Hepatic stellate cell (primary cell): Measurements from ENCODE around the gene LDB3.
A peak's percentile ranks its signal among the peaks of the same experiment; 100 is the strongest.

ENCODE experiments used
- DNase-seq: peaks from one replicate; pipeline ENCODE4 v3.0.0; 2011; ENCODE audit warnings: low spot score

Gene LDB3

DNA sequence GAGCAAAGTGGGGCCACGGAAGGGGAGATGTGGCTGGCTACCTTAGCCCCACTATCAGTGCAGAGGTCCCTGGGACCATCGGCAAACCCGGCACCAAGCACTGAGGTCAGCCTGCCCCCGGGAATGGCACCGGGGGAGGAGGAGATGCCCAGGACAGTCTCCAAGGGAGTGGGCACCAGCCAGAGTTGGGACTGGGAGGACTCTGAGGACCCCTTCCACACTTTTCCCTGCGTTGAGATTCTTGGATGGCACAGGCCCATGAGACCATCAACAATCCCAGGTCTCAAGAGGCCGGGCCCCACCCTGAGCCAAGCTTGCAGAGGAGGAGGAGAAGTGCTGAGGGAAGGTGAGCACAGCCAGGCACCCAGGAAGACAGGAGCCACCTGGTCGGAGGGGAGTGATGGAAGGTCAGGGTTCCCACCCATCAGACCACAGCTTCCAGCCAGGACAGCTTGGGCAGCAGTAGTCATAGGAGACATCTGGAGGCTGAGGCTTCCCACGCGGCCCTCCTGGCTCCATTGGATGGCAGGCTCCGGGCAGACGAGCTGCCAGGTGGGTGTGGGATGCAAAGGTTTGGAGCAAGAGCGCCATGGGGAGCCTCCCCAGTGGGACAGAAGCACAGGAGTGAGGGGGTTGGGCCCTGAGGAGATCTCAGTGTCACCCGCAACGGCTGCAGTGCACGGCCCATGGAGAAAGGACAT, 16.5 kb upstream of the LDB3 start:
- no peak for DNase-seq

DNA sequence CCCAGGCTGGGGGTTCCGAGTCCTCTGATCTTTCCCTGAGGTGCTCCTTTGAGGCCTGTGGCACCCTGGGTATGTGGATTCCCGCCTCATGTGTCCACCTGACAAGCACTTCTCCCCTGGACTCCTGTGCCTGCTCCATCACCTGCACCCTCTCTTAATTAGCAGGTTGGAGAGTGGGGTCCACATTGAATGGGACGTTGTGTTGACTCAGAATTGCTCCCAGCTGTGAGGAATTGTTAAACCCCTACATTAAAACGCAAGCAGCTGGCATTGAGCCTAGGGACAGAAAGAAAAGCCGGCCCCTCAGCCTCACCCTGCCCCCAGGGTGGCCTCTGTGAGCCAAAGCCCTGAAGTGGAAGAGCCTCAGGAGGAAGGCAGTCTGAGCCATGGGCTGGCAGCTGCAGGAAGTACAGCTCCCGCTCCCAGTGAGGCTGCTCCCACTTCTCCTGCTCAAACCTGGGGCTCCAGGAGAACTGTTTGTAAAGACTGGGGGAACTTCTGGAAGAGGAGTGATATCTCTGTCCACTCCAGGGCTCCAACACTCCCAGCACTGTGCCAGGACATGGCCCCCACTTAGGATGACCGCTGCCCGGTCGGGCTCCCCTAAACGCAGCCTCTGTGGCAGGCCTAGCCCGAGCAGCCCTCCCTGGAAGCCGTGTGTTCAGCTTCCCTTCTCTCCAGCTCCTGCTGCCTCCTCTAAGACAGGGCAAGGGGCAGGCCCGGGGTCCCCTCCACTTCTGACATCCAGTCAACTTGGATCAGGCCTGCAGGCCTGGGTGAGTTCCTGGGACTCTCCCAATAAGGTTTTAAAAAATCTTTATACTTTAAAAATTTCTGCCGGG, 15.7 kb upstream of the LDB3 start:
- DNase-seq: no peak

DNA sequence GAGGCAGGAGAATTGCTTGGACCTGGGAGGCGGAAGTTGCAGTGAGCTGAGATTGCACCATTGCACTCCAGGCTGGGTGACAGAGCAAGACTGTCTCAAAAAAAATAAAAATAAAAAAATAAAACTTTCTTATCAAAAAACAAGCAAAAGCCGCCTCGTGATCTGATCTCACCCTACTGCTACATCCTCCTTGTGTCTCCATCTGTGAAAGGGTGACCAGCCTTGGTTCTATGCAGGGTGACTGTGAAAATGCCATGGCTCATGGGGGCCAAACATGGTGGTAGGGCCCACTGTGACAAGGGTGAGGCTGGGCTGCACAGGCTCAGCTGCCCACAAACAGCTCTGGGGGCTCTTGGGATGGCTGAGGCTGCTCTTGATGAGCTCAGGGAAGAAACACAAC, 14.9 kb upstream of the LDB3 start:
- DNase-seq: no peak

DNA sequence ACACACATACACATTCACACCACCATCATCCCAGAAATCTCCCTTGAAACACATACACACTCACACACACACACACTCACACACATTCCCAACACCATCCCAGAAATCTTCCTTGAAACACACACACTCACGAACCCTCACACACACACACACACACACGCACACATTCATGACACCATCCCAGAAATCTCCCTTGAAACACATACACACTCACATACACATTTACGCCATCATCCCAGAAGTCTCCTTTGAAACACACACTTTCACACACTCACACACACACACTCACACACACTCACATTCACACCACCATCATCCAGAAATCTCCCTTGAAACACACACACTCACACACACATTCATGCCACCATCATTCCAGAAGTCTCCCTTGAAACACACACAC, 14.3 kb upstream of the LDB3 start:
- no peak for DNase-seq

DNA sequence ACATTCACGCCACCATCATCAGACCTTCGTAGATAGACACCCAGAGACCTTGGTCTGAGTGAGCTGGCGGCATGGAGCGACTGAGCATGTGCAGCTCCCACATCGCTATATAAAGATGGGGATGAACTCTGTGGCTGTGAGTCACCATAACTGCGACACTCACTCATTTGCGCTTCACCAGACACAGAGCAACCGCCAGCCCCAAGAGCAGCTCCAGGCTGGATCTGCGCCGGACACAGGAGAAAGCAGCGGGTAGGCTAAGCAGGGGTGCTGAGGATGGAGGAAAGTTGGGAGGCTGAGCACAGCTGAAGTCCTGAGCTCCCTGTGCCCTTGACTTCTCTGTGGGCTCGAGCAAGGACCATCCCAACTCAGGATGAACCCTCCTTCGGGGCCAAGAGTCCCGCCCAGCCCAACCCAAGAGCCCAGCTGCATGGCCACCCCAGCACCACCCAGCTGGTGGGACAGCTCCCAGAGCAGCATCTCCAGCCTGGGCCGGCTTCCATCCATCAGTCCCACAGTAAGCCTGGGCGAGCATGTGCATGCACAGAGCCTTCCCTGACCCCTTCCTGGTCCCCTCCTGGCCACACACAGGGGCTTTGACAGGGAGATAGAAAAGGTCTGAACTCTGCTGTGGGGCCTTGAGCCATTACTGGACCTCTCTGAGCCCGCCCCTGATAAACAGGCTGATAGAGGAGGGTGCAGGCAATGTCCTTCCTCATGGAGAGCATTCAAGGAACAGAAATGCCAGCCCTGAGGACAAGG, 13.7 kb upstream of the LDB3 start, which contains the start of gene OPN4:
OPN4 (plus strand) TSS at position 137 of the 762 bp plus-strand sequence; CDS start at position 374, 237 bp downstream.
- peak; percentile 17 for DNase-seq

DNA sequence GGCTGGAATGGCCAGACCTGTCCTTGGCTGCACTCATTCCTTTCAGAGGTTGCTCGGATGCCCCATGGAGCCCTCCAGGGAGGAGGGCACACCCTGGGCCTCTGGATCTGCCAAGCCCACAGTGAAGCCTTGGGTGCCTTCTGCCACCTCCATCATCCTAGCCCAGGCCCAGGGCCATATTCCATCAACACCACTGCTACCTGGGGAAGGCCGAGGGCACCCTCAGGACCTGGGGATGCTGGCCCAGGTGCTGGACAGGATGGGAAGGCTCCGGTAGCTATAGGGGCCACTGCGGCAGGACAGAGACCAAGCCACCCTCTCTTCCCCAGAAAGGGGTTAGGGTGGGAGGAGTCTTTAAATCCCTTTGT, 13.2 kb upstream of the LDB3 start:
- DNase-seq: no peak

DNA sequence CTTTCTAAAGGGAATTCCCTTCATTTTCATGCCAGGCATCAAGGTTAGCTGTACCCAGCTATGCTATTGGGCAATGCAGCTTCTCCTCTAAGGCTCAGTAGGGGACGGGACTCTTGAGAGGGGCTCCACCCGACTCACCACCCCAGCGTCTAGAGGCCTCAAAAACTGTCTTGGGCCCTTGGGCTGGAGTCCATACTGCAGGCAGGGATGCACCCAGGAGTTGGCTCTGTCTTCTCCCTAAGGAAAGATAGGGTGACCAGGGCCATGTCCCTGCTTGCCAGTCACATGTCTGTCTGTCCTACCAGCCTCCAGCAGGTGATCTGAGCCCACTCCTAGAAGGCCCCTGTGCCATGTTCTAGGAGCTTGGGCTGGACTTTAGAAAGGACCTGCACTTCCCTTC, 12.7 kb upstream of the LDB3 start:
- DNase-seq: no peak

DNA sequence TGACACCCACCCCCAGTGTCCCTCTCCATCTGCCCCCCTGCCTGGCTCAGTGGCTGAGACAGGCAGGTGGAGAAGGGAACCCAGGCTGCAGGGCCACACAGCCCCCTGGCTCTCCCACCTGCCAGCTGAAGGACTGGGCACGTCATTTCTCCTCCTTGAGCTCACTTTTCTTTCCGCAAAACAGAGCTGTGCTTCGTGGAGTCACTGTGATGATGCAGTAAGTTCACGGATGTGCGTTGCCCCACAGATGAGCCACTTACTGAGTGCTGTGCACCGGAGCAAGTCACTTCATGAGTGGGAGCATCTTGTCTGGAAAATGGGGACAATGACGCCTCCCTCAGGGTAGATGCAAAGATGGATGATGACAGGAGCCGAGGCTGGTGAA, 11.3 kb upstream of the LDB3 start:
- DNase-seq: no peak

DNA sequence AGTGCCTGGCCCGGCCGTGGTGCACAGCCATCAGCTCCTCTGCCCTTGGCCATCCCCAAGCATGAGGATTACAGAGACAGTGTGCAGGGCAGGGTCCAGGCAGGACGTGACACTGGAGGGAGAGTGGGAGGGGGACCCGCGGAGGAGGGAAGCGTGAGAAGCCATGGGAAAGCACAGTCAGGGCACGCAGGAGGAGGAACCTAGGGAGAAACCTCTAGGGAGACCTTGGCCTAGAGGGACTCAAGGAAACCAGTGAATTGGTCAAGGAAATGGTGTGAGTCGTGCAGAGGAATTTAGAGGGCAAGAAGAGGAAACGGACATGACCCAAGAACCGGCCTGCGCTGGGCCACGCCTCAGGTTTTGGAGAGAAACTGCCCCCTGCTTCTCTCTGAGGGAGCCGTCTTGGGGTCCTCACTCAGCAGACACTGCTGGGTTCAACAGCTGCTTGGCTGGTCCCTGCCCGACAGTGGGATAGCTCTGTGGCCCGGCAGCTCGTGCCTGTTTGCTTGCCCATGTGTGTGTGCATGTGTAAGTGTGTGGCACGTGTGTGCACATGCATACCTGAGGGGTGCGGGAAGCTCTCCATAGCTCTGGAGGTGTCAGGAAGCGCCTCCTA, 10.8 kb upstream of the LDB3 start:
- no peak for DNase-seq

DNA sequence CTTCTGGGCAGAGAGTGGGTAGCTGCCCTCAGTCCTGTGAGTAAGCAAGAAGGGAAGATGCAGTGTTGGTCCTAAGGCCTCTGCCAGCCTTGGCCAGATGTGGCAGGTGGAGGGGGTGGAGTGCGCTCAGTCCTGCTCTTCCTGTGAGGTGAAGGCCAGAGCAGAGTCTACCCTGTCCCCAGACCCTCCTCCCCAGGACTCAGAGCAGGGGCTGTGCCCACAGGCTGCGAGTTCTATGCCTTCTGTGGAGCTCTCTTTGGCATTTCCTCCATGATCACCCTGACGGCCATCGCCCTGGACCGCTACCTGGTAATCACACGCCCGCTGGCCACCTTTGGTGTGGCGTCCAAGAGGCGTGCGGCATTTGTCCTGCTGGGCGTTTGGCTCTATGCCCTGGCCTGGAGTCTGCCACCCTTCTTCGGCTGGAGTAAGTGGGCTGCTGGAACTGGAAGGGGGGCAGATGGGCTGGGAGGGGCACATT, 10.0 kb upstream of the LDB3 start:
- DNase-seq: no peak

DNA sequence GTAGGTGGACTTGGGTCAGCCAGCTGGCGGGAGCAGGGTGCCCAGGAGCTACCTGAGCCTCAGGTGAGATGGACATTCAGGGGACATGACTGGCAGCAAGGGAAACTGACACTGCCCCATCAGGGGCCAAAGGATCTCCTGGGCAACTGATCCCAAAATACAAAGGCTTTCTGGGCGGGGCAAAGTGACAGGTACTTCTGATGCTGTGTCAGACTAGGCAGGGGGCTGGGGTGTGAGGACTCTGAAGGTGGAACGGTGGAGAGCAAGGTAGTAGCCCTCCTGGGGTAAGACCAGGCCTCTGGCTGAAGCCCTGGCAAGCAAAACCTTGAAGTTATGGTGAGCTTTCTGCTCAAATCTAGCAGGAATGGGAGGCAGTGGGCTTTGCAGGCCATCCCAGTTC, 9.6 kb upstream of the LDB3 start:
- no peak for DNase-seq

DNA sequence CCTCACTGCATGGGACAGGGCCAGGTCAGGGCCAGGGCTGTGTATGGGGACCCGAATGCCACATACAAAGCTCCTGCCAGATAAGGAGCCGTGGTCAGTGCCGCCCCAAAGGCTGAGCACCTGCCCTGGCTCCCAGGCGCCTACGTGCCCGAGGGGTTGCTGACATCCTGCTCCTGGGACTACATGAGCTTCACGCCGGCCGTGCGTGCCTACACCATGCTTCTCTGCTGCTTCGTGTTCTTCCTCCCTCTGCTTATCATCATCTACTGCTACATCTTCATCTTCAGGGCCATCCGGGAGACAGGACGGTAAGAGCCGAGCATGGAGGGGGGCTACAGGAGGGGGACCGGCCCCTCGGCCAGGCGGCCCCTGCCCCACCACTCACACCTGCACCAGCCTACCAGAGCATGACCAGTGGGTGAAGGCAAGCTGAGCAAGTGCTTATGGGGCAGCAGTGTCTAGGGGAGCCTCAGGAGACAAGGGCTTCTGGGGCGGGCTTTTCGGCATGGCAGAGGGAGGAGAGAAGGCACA, 9.1 kb upstream of the LDB3 start:
- DNase-seq: no peak

DNA sequence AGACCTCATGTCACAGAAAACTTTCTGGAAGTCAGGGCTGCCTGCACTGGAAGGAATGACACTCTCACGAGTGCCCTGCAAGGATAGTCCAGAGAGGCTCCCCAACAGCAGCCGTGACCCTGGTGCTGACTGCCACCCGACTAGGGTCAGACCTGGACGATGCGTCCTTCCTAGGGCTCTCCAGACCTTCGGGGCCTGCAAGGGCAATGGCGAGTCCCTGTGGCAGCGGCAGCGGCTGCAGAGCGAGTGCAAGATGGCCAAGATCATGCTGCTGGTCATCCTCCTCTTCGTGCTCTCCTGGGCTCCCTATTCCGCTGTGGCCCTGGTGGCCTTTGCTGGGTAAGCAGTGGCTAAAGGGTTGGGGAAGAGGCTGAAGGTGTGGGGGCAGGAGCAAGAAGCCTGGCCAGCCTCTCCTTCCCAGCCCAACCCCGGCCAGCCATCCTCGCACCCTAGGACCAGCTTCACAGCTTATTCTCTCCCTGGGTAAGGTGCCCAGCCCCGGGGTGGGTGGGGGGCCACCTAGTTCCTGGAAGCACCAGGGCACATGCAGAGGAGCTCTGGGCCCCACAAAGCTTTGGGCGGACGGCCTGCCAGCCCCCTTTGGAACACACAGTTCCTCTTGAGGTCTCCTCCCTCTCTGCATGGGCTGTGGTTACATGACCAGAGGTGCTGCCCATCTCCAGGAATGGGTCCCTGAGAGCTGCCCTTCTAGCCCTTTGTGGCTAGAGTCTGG, 8.4 kb upstream of the LDB3 start:
- no peak for DNase-seq

DNA sequence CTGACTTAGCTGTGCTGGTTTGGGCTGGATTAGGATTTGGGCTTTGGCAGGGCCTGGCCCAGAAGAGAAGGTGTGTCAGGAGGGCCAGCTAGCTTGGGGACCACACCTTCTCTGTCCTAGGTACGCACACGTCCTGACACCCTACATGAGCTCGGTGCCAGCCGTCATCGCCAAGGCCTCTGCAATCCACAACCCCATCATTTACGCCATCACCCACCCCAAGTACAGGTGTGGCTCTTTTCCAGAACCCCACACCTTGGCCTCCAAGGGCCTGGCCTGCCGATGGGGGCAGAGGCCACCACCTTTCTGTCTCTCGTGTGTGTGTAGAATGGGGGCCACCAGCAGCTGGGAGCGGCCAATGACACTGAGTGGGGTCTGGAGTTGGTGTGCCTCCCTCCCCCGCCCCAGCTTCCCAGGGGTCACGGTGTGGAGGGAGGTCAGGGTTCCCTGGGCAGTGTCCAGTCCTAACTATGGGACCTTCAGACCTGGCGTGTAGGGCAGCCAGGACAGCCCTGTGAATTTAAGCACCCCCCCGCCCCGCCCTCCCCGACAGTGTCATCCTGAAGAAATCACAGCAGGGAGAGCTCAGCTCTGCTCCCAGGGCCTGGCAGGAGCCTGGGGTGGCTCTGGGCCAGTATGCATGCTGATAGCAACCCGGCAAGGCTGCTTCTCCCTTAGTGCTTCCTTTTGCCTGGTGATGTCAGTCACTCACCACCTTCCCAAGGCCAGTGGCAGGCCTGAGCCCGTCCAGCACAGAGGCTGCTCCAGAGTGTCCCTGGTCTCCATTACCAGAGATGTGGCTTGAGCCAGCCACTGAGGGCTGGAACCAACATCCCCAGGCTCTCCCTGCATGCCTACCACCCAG, 6.9 kb upstream of the LDB3 start:
- peak; percentile 78 for DNase-seq

DNA sequence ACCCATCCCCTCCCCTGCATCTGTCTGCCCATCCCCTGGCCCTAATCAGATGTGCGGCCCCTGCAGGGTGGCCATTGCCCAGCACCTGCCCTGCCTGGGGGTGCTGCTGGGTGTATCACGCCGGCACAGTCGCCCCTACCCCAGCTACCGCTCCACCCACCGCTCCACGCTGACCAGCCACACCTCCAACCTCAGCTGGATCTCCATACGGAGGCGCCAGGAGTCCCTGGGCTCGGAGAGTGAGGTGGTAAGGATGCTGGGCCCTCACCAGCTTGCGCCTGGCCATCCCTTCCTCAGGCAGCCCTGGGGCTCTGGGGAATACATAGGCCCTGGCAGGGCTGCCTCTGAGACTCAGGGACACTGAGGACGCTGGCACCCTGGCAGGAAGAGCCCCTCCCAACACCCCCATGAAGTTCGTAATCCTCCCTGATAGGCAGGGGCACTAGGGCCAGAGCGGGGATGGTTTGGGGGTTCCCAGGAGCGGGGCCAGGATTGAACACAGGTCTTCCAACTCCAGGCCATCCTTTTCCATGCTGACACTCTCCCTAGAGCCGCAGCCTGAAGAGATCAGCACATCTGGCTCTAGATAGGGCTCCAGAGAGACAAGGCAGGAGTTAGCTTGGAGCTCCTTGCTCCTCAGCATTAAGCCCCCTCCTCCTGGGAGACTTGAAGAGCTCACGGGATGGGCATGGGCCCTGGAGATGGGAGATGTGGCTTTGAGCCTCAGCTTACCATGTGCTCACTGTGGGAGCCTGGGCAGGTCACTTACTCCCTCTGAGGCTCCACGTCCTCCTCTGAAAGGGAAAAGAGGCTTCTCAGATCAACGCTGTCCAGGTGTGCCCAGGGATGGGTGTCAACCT, 5.9 kb upstream of the LDB3 start:
- DNase-seq: no peak

DNA sequence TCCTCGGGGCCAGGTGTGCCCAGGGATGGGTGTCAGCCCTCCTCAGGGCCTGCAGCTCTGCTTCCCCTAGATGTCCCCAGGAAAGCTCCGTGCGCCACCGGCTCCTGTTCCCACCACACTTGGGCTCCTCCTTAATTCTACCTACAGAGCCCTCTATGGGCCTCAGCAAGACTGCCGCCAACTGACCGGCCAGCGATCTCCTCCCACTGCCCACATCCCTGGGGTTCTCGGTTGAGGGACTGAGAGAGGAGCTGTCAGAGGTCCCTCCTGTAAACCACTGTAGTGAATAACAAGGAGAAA, 5.3 kb upstream of the LDB3 start:
- DNase-seq: no peak

DNA sequence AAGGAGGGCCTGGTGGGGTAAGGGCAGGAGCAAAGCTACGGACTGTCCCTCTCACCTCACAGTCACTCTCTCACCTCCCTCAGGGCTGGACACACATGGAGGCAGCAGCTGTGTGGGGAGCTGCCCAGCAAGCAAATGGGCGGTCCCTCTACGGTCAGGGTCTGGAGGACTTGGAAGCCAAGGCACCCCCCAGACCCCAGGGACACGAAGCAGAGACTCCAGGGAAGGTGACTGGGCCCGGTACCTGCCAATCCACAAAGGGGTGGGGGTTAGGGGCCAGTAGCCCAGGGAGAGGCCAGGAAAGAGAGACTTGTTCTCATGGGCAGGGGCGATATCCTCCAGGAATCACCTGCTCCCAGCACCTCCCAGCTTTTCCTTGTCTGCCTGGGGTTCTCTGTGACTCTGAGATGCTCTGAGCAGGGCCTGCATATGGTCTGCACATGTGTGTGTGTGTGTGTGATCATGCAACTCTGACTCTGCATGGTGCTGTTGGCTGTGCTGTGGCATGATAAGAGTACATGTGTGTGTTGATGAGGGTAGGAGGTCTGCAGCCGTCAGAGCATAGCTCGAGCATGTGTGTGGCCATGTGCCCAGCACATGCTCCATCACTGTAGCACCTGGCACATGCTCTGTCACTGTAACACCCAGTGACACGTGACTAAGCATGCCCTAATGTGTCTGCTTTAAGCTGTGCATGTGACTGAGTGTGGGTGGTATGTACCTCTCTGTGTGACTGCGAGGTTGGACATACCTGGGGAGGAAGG, 4.6 kb upstream of the LDB3 start:
- no peak for DNase-seq

DNA sequence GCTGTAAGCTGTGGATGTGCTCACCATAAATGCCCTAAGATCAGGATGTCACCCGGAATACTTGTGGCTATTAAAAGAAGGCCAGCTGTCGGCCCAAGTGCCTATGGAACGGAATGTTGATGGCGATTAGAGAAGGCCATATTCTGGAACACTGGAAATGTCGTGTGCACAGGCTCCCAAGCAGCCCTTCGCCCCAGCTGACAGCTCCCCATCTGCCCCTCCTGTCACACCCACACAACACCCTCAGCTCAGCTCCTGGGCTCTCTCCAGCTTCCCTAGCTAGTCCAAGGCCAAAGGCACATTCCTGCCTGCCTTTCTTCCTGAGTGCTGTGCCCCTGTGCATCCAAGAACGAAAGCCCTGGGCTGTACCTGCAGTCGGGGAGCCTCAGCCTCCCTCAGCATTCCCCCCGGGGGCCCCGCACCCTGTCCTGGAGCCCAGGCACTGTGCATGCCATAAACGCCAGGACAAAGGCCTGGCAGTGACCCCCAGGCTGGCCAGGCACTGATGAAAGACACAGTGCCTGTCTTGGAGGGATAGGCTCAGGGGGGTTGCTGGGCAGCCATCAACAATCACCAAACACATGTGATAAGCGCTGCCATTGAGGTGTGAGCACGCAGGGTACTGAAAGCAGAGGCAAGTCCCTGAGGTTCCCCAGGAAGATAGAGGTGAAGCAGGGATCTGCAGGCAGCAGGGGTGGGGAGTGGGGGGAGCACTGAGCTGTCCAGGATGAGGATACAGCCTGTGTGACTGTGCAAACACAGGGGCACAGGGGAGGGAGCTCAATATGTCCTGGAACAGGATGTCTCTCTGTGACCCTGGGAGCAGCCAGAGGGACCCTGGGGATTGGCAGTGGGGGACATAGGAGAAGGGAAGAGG, 3.7 kb upstream of the LDB3 start:
- DNase-seq: no peak
